Fibroblast of skin of right quadriceps (primary cell): ENCODE data around the gene UQCRHL.
"Not testable (repeated sequence)": the region's sequence is repeated elsewhere in the genome, so short reads cannot be mapped to it uniquely, and the experiment has no call there.

Experiments
- DNase-seq: peaks from one replicate; pipeline ENCODE4 v3.0.0-alpha.2; 2013

UQCRHL gene

DNA sequence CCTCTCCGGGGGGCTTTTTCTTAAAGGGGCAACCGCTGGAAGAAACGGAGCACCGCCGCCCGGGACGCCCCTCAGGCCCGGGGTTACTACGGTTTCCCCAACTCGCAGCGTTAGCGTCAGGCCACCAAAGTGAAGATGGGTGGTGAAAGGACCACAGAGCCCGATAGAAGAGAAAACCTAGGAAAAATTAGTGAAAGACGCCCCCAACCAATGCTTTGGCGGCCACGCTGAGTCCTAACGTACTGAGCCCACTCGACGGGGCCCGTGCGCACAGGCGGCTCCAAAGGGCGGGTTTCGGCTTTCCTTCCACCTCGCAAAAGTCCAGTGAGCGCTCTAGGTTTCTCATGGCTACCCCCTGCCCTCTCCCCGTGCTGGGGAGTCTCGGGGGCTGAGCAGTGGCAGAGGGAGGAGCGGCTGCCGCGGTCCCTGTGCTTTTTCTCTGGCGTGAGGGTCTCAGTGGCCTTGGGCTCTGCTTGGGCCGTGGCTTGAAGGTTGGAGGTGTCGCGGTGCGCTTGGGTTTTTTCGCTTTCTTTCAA, 27.8 kb upstream of the UQCRHL start:
- no peak for DNase-seq

DNA sequence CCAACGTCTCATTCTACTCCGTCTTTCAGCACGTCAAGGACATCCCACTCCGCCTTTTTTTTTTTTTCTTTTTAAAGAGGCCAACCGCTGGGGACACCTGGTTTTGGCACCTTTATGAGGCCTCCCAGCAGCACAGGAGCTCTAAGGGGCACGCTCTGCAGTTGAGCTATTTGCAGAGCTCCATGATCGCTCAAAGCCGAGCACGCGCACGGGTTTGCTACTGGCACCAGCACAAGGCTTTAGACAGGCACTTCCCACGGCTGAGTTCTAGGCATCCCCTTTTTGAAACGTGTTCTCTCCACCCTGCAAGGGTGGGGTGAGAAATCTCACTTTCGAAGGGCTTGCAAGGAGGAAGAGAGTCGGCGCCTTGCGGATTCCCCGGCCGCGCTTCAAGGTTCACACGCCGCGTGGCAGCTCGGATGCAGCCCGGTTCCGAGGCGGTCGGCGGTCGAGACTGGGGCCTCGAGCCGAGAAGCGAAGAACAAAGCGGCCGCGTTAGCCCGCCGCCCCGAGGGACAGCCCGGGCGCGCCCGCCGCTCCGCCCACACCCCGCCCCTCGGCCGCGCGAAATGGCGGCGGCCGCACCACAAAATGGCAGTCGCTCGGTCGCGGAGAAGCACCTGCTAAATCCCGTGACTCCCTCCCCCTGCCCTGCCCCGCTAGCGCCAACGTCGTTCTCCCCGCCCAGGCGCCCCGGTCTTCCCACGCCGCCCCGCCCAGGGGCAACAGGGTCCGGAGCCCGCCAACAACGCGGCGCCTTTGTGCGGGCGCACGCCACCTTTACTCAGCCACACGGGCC, 27.2 kb upstream of the UQCRHL start:
- peak; percentile 91 for DNase-seq

DNA sequence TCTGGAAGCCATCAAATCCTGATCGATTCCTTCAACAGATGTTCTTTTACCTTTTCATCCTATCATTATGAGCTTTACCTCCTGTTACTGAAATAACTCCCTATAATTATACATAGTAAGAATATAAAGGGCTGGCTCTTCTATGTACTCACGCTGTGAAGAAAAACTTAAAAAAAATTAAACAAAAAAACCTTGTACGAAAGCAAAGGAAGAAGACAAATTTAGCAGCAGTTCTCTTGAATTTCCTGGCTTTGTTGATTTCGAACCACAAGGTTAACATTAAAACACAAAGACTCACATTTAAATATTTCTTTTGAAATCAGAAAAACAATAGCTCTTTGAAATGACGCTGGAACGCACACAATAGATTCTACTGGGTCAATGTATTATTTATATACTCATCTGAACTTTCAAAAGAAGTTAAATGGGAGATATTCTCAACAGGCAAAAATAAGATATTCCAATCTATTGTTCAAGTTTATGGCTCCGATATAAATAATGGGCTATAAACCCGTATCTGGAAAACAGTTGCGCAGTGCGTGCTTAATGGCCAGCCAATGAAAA, 26.5 kb upstream of the UQCRHL start:
- DNase-seq: no peak

DNA sequence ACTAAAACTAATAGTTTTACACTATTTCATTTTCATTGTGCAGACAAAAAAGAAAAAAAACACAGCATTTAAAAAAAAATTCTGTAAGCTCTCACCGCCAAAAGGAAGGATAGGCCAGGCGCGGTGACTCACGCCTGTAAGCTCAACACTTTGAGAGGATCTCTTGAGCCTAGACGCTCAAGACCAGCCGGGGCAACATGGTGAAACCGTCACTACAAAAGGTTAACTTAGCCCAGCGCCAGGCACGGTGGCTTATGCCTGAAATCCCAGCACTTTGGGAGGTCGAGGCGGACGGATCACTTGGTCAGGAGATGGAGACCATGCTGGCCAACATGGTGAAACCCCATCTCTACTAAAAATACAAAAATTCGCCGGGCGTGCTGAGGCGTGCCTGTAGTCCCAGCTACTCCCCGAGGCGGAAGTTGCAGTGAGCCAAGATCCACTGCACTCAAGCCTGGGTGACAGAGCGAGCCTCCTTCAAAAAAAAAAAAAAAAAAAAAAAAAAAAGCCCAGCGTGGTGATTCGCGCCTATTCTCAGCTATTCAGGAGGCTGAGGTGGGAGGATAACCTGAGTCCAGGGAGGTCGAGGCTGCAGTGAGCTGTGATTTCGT, 25.7 kb upstream of the UQCRHL start:
- DNase-seq: no peak

DNA sequence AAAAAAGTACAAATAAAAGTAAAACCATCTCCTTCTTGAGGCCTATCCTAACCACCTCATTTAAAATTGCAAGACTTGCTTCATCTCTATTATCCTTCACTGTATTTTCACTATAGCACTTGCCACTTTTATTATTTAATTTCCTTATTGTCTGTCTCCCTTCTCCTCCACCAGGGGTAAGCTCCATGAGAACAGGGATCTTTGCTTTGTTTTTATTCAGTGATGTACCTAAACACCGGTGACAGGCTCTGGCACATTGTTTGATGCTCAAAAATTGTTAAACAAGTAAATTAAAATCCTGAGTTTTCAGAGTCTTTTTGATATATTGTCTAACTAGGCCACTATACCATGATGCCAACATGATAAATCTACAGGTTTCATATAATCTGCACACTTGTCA, 22.8 kb upstream of the UQCRHL start:
- DNase-seq: no peak

DNA sequence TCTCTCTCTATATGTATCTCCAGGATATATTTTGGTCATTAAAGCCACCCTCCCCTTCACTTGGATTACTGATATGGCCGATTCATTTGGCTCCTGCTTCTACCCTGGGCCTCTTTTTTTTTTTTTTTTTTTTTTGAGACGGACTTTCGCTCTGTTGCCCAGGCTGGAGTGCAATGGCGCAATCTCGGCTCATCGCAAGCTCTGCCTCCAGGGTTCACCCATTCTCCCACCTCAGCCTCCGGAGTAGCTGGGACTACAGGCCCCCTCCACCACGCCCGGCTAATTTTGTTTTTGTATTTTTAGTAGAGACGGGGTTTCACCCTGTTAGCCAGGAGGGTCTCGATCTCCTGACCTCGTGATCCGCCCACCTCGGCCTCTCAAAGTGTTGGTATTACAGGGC, 21.5 kb upstream of the UQCRHL start:
- DNase-seq: not testable (repeated sequence)

DNA sequence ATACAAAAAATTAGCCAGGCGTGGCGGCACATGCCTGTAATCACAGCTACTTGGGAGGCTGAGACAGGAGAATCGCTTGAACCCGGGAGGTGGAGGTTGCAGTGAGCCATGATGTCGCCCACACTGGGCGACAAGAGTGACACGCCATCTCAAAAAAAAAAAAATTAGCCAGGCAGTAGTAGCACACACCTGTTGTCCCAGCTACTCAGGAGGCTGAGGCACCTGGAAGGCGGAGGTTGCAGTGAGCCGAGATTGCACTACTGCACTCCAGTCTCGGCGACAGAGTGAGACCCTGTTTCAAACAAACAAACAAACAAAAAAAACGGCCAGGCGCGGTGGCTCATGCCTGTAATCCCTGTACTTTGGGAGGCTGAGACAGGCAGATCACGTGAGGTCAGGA, 20.1 kb upstream of the UQCRHL start:
- not testable (repeated sequence) for DNase-seq

DNA sequence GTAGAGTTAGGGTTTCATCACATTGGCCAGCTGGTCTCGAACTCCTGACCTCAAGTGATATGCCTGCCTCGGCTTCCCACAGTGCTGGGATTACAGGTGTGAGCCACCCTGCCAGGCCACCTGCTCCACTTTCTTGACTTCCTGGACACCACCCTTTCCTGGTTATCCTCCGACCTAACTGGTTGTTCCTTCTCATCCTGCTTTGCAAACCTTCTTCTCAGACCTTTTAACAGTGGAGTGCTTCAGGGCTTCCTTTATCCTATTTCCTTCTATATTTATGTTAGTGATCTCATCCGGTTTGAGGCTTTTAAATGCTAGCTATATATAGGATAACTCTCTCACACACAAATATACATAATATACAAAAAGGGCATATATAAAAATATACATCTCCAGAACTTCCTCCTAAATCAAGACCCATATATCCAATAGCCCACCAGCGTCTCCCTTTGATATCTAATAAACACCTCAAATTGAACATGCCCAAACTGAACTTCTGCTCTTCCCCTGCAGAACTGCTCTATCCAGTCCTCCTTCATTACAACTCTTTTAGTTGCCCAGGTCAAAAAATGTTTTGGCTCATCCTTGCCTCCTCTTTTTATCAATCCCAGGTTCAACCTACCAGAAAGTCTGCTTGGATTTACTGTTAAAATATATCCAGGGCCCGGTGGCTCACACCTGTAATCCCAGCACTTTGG, 19.5 kb upstream of the UQCRHL start:
- no peak for DNase-seq

DNA sequence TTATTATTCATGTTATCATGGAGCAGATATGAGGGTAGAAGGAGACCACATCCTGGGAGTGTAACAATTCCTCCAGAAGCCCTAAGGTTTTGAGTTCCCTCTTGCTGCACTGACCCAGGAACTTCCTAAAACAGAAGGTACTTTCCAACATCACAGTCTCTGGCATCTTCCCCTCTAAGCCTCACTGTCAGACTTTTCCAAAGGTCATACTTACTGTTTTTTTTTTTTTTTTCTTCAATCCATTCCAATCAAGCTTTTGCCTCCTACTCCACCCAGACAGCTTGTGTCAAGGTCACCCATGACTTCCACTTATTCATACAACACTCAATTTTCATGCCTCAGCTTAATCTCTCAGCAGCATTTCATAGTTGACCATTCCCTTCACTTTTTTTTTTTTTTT, 18.4 kb upstream of the UQCRHL start:
- DNase-seq: no peak

DNA sequence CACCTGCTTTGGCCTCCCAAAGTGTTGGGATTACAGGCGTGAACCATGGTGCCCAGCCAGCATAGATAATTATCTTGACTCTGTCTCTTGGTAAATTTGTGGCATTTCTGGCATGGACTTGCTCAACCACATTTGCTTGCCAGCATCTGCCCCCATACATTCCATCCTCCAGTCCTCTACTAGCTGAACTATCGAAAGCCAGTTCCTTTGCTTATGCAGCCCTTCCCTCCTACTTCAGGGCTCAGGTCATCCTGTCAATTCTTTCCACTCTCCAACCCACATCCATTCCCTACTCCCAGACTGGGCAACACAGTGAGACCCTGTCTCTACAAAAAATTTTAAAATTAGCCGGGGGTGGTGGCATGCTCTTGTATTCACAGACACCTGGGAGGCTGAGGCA, 13.0 kb upstream of the UQCRHL start:
- DNase-seq: no peak

DNA sequence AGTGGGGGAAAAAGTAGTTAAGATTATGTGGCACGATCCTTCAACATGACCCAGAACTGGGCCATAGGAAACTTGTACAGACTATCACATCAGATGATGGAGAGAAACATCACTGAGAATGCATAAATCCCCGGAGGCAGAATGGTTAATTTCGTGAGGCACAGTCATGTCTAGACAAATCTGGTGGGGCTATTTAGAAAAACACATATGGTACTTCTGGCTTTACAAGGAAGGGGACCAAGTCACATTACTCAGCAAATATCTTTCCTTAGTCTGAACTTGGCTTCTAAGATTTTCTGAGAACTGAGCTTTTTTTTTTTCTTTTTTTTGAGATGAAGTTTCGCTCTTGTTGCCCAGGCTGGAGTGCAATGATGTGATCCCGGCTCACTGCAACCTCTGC, 9.2 kb upstream of the UQCRHL start:
- no peak for DNase-seq

DNA sequence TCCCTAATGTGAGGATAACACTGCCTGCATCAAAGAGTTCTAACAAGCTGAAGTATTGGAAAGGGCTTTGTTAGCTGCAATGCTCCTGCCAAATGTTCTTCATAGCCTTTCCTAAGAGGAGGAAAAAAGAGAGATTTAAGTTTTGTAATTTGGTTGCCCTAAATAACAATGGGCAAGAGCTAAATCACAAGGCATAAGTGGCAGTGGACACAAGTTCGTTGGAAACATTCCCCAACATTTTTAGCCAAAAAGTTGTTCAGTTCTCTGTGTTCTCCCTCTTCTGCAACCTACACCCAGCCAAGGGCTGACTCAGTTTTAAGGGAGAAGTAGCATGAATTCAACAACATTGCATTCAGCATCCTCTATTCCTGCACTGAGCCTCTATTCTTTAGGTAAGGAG, 2.6 kb upstream of the UQCRHL start:
- no peak for DNase-seq

DNA sequence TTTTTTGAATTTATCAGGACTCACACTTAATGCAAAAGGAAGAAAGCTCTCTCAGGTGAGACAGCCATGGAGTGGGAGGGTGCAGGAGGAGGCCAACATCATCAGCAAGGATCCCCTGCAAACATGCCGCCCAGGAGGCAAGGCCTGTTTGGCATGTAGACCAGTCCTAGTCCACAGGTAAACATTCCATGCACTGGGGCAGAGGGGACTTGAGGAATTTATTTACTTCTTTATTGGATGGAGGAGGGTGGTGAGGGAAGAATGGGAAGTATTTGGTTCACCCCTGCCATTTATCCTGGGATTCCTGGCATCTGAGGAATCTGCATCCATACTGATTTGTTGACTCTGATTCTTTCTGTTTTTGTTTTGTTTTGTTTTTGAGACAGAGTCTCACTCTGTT, 1.5 kb upstream of the UQCRHL start:
- DNase-seq: no peak

DNA sequence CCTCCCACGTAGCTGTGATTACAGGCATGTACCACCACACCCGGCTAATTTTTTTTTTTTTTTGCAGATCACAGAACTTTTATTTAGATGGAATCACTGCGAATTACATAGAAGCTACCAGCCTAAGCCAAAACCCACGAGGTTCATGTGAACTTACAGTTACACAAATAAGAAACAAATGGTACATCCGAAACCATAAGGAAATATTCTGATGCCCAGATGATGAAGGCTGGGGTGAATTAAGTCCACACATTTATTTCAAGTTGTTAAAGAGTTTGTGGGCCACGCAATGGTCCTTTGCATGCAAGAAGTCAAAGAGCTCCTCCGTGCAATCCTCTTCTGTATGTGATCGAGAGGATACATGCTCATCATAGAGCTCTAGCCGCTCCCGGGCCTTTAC, 328 bp downstream of the UQCRHL start:
- DNase-seq: no peak

DNA sequence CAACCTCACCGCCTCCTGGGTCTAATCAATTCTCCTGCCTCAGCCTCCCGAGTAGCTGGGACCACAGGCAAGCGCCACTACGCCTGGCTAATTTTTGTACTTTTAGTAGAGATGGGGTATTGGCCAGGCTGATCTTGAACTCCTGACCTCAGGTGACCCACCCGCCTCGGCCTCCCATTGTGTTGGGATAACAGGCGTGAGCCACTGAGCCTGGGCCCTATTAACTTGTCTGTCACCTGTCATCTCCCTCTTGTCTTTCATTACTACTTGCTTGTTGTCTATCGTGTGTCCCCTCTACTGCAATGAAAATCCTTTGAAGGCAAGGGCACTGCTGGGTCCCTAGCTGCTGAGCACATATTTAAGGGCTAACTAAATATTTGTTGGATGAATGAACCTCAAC, 3.4 kb downstream of the UQCRHL start:
- no peak for DNase-seq

DNA sequence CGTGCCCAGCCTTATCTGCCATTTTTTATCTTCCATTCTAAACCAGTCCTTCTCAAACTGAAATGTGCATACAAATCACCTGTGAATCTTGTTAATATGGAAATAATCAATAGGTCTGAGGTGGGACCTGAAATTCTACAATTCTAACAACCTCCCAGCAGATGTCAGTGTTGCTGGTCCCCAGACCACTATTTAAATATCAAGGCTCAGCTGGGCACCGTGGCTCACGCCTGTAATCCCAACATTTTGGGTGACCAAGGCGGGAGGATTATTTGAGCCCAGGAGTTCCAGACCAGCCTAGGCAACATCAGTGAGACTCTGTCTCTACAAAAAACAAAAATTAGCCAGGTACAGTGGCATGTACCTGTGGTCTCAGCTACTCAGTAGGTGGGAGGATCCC, 4.1 kb downstream of the UQCRHL start:
- peak; percentile 41 for DNase-seq

DNA sequence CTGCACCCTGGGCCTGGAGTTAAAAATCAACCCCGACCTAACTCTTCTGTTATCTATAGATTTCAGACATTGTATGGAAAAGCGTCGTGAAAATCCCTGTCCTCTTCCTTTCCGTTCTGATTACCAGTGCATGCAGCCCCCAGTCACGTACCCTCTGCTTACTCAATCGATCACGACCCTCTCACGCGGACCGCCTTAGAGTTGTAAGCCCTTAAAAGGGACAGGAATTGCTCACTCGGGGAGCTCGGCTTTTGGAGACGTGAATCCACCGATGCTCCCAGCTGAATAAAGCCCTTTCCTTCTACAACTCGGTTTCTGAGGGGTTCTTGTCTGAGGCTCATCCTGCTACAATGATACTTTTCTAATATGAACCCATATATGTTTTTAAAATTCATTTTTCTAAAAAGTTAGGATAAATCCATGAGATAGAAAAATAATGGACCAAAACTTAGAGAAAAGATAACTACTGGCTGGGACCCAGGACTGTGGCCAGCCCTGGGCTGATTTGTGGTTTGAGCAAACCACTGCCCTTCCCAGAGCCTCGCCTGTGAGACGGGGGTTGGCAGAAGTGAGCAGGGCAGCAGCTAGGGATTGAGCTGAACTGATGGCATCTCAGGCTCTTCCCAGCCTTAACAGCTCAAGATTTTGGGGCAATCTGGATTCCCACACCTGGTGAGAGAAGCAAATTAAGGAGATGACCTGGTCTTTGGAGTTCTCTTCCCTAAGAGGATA, 5.0 kb downstream of the UQCRHL start:
- peak; percentile 37 for DNase-seq

DNA sequence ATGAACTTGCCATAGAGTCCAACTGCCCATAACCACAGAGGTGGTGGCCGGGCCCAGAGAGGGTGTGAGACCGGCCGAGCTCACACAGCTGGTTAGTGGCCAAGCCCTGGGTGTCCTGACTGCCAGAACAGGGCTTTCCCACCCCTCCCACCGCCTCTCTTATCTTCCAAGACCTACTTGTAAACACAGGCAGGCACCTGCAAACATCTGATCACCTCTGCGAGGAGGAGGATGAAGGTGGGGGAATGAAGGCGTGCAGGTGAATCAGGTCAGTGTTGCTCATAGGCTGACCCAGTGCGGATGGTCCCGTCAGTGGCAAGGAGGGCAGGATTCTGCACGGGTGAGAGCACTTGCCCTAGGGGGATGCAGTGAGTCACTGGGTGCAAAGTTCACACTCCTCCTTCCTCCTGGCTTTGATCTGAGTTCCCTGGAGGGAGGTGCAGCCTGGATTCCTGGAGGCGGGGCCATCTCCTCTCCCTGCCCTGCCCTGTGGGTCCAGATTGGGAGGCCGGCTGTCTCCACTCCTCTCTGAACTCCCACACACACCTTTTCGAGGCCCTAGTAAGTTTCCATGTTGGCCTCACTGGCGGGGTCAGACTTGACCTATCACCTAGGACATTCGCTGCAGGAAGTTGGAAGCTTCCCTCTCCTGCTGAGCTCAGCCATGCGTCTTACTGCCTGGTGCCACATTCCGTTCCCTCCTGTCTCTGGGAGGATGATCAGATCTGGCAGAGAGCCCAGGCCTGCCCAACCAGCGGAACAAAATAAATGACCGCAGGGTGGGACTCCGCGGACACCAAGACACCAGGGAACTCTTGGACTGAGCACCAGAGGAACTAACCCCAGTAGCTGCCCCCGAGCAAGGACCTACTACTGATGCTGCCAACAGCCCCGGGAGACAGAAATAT, 7.3 kb downstream of the UQCRHL start:
- DNase-seq: peak; percentile 38

DNA sequence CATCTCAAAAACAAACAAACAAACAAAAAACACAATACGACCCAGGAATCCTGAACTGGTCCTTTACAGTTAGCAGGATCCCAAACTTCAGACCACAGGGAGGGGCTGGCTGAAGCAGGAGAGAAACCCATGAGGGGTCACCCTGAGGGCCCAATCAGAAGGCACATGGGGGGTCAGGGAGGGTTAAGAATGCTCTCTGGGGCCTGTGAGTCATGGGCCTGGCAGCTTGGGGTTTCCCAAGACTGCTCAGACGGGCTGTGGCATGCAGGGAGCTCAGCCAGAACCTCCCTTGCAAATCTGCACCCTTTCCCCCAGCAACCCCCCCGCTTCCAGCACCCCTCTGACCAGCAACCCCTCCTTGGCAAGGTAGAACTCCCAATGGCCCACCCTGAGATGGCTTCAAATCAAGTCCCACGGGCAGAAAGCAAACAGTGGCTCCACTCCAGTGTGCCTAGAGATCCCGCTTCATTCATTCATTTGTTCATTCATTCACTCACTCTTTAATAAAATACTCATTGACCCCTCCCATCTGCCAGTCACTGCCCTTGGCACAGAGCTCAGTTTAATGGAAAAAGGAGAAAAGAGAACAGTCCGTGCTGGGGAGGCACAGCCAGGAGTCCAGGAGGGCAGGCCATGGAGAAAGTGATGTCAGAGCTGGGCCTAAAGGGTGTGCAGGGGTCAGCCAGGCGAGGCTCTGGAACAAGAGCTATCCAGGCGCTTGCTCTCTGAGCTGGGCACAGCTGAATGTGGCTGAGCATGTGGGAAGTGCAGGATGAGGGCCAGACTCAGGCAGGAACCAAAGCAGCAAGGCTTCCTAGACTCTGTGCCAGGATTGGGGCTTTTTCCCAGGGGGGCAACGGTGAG, 8.2 kb downstream of the UQCRHL start:
- DNase-seq: peak; percentile 98

DNA sequence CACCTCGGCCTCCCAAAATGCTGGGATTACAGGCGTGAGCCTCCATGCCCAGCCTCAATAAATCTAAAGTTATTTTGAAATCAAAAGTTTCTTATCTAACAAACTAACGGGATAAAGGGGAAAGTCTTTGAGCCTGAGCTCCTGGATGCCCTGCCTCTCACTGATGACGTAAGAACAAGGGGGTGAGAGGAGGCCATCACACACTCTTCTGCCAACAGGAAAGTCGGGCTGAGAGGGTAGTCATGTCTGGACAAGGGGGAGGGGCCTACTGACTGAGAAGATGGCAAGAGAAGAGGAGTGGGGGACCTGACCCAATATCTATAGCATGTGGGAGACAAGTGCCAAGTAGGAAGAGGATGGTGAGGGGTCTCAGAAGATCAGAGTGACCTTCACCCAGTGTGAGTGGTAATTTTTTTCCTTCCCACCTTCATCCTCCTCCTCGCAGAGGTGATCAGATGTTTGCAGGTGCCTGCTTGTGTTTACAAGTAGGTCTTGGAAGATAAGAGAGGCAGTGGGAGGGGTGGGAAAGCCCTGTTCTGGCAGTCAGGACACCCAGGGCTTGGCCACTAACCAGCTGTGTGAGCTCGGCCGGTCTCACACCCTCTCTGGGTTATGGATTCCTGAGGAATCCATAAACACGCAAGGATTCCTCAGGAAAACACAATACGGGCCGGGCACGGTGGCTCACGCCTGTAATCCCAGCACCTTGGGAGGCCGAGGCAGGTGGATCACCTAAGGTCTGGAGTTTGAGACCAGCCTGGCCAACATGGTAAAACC, 9.6 kb downstream of the UQCRHL start:
- peak; percentile 25 for DNase-seq
